ENCODE data around the gene DCHS1. TPM values are rescaled to one million over a fixed set of nuclear protein-coding genes. Genes with fewer than 3 reads are reported as not detected.

DCHS1 gene
- total and polyA plus RNA-seq, 2 experiments from 2014 or later = 16.0 to 60.2 TPM

DNA sequence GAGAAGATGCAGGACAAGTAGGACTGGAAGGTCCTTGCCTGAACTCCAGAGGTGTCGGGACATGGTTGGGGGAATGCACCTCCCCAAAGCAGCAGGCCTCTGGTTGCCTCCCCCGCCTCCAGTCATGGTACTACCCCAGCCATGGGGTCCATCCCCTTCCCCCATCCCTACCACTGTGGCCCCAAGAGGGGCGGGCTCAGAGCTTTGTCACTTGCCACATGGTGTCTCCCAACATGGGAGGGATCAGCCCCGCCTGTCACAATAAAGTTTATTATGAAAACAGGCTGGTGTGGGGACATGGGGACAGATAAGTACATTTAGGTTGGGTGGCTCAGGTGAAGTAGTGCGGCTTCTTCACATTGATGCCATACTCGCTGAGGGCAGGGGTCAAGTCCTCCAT is 45.0 kb downstream of the DCHS1 start:
- peaks cover 16% of the 10 kb centered on the region for H3K4me1 ChIP-seq (ENCODE audit: low read depth)
- no peak overlapping the region for H3K4me3 ChIP-seq
- DNase-seq (ENCODE audit: low read depth in 1 of 2, low spot score in 1 of 2) = no peak
- peaks cover 34% of the 10 kb centered on the region for H3K36me3 ChIP-seq
- no peaks in the 10 kb centered on the region for H3K9me3 ChIP-seq (ENCODE audit: low read depth)
- H3K27ac ChIP-seq = peak overlapping the region; percentile 99
- no peaks in the 10 kb centered on the region for H3K27me3 ChIP-seq
- TF ChIP-seq, protein P1, sequence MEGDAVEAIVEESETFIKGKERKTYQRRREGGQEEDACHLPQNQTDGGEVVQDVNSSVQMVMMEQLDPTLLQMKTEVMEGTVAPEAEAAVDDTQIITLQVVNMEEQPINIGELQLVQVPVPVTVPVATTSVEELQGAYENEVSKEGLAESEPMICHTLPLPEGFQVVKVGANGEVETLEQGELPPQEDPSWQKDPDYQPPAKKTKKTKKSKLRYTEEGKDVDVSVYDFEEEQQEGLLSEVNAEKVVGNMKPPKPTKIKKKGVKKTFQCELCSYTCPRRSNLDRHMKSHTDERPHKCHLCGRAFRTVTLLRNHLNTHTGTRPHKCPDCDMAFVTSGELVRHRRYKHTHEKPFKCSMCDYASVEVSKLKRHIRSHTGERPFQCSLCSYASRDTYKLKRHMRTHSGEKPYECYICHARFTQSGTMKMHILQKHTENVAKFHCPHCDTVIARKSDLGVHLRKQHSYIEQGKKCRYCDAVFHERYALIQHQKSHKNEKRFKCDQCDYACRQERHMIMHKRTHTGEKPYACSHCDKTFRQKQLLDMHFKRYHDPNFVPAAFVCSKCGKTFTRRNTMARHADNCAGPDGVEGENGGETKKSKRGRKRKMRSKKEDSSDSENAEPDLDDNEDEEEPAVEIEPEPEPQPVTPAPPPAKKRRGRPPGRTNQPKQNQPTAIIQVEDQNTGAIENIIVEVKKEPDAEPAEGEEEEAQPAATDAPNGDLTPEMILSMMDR (IDR thresholded peaks at IDR 0.05; ENCODE audit: low read depth, low read length) = no peak

DNA sequence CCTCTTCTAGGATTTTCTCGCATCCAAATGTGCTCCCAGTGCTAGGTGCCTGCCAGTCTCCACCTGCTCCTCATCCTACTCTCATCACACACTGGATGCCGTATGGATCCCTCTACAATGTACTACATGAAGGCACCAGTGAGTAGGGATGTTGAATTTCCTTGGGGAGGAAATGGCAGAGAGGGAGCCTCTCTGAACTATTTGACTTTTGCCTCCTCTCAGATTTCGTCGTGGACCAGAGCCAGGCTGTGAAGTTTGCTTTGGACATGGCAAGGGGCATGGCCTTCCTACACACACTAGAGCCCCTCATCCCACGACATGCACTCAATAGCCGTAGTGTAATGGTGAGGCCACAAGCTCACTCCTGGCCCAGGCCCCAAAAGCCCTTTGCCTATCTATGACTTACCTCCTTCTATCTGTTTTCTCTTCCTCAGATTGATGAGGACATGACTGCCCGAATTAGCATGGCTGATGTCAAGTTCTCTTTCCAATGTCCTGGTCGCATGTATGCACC is 46.0 kb downstream of the DCHS1 start:
- Histone ChIP-seq H3K4me3 (no peak overlapping the region), H3K36me3 (peaks cover 34% of the 10 kb centered on the region), H3K27me3 (no peaks in the 10 kb centered on the region), H3K4me1 (ENCODE audit: low read depth) (peaks cover 27% of the 10 kb centered on the region), H3K27ac (peak overlapping the region; percentile 99), H3K9me3 (ENCODE audit: low read depth) (no peaks in the 10 kb centered on the region)
- TF ChIP-seq, protein P1 (IDR thresholded peaks at IDR 0.05; ENCODE audit: low read depth, low read length) = no peak
- no peak for DNase-seq (ENCODE audit: low read depth in 1 of 2, low spot score in 1 of 2)

- H3K27me3 ChIP-seq = no peaks in the 10 kb centered on the region
- TF ChIP-seq, protein P1 (IDR thresholded peaks at IDR 0.05; ENCODE audit: low read depth, low read length) = no peak
- no peak for DNase-seq (ENCODE audit: low read depth in 1 of 2, low spot score in 1 of 2)
- H3K9me3 ChIP-seq (ENCODE audit: low read depth) = no peaks in the 10 kb centered on the region
- peaks cover 34% of the 10 kb centered on the region for H3K36me3 ChIP-seq
- no peak overlapping the region for H3K4me3 ChIP-seq
- peaks cover 28% of the 10 kb centered on the region for H3K4me1 ChIP-seq (ENCODE audit: low read depth)
- H3K27ac ChIP-seq = peak overlapping the region; percentile 99
These were observed 46.7 kb downstream of the DCHS1 start for GRCh38 chr11:6608726-6609501.

DNA sequence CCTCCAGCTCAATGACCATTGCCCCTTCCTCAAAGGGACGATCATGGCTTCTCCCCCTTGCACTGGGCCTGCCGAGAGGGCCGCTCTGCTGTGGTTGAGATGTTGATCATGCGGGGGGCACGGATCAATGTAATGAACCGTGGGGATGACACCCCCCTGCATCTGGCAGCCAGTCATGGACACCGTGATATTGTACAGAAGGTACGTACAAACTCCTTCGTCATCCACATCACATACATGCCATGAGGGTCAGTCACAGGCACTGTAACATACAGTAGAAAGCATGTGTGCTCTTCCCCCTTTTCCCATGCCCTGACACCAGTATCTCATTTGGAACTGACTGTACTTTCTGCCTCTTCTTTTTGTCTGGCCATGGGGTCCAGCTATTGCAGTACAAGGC is 47.6 kb downstream of the DCHS1 start:
- H3K27me3 ChIP-seq = no peaks in the 10 kb centered on the region
- no peak overlapping the region for H3K4me3 ChIP-seq
- no peaks in the 10 kb centered on the region for H3K9me3 ChIP-seq (ENCODE audit: low read depth)
- TF ChIP-seq, protein P1 (IDR thresholded peaks at IDR 0.05; ENCODE audit: low read depth, low read length) = no peak
- peaks cover 34% of the 10 kb centered on the region for H3K36me3 ChIP-seq
- peaks cover 28% of the 10 kb centered on the region for H3K4me1 ChIP-seq (ENCODE audit: low read depth)
- peak overlapping the region; percentile 99 for H3K27ac ChIP-seq
- no peak for DNase-seq (ENCODE audit: low read depth in 1 of 2, low spot score in 1 of 2)

- peak overlapping the region; percentile 10 for H3K4me3 ChIP-seq
- no peaks in the 10 kb centered on the region for H3K27me3 ChIP-seq
- H3K4me1 ChIP-seq (ENCODE audit: low read depth) = peaks cover 31% of the 10 kb centered on the region
- no peaks in the 10 kb centered on the region for H3K9me3 ChIP-seq (ENCODE audit: low read depth)
- TF ChIP-seq, protein P1 (IDR thresholded peaks at IDR 0.05; ENCODE audit: low read depth, low read length) = no peak
- H3K27ac ChIP-seq = peak overlapping the region; percentile 99
- no peak for DNase-seq (ENCODE audit: low read depth in 1 of 2, low spot score in 1 of 2)
- H3K36me3 ChIP-seq = peaks cover 34% of the 10 kb centered on the region
These were observed 48.3 kb downstream of the DCHS1 start for GRCh38 chr11:6607190-6607795.

Data from cardiac muscle cell (in vitro differentiated cells and primary cell).